ENCODE results near the gene CTBP2.

- TF ChIP-seq CTCF (IDR thresholded peaks at IDR 0.05), result no peak
- no peak for TF ChIP-seq EP300 (IDR thresholded peaks at IDR 0.05)
These were observed 28.8 kb upstream of the CTBP2 start for GRCh38 chr10:125189162-125189561.

All from gastroesophageal sphincter (tissue), 3 donors.